Measurements from ENCODE around the gene IFNL1. TPM values are rescaled to one million over a fixed set of nuclear protein-coding genes. Genes with fewer than 3 reads are reported as not detected.

Gene IFNL1
- total and polyA plus RNA-seq, 2 donors (not counting 1 experiment from before 2014, with no cell fraction given), result not detected

GRCh38 chr19:39315933-39316332 lies 19.7 kb downstream of the IFNL1 start:
- intact Hi-C loops (cut with micrococcal nuclease), result no loop called here
- Mint-ChIP-seq H3K27me3 (peaks cover 8% of the 10 kb centered on the region), H3K27ac (no peak overlapping the region), H3K4me3 (no peak overlapping the region), H3K9me3 (ENCODE audit: insufficient read depth) (no peaks in the 10 kb centered on the region), H3K4me1 (peaks cover 12% of the 10 kb centered on the region)
- H3K4me2 ChIP-seq (replicated peaks; ENCODE audit: low read depth, low read length, poor library complexity, severe bottlenecking), result no peak overlapping the region
- peaks cover 5% of the 10 kb centered on the region for H4K20me1 ChIP-seq (ENCODE audit: control insufficient read depth, insufficient read depth, low read length, poor library complexity, severe bottlenecking)
- ATAC-seq (ENCODE audit: low read depth) (no peak), DNase-seq (no peak)
- TF ChIP-seq EZH2 (IDR thresholded peaks at IDR 0.05; ENCODE audit: borderline replicate concordance, insufficient read depth, low read depth, low read length, poor library complexity, severe bottlenecking), result no peak
- TF ChIP-seq CTCF (IDR thresholded peaks at IDR 0.05), result no peak
- no peaks in the 10 kb centered on the region for H3K79me2 ChIP-seq (ENCODE audit: control insufficient read depth, insufficient read depth, low read length)
- ChIA-PET POLR2A (interaction anchor here (0.6 kb wide), 1 partner anchor 77 kb away, joined by 3 read pairs; no protein-coding TSS in a partner anchor), CTCF (interaction anchor here (0.6 kb wide), 2 partner anchors 21 to 249 kb away, joined by 3 to 4 read pairs; no protein-coding TSS in a partner anchor)
- peaks cover 0 to 14% of the 10 kb centered on the region in 2 experiments for H3K36me3 ChIP-seq (replicated peaks in 1 of 2; ENCODE audit: control extremely low read depth in 1 of 2, control insufficient read depth in 1 of 2, extremely low read depth in 1 of 2, insufficient read depth in 2 of 2, low read length in 1 of 2)
- no peaks in the 10 kb centered on the region for H3K9me3 ChIP-seq (ENCODE audit: control extremely low read depth in 1 of 3, control insufficient read depth in 2 of 3, insufficient read depth in 1 of 3, low read length in 2 of 3)
- no peak overlapping the region for H3K27ac ChIP-seq (ENCODE audit: low read length in 2 of 2)
- no peak overlapping the region for H2AFZ ChIP-seq (ENCODE audit: insufficient read depth, low read depth, low read length, poor library complexity, severe bottlenecking)
- no CpG with 5 or more reads among the region's 1 CpG for WGBS (ENCODE audit: insufficient coverage)
- H3K27me3 ChIP-seq (replicated peaks in 1 of 4; ENCODE audit: control extremely low read depth in 1 of 4, control insufficient read depth in 3 of 4, insufficient read depth in 4 of 4, low read length in 3 of 4), result peaks cover 0 to 6% (median 0%) of the 10 kb centered on the region in 4 experiments
- no peak overlapping the region for H3K4me3 ChIP-seq (ENCODE audit: control extremely low read depth in 1 of 5, extremely low read depth in 1 of 5, insufficient read depth in 1 of 5, low read depth in 2 of 5, low read length in 4 of 5)
- H3K9ac ChIP-seq (ENCODE audit: low read length), result no peak overlapping the region
- peaks cover 8 to 9% of the 10 kb centered on the region in 2 donors for H3K4me1 ChIP-seq (ENCODE audit: control insufficient read depth in 2 of 2, insufficient read depth in 2 of 2, low read length in 2 of 2)

- TF ChIP-seq CTCF (IDR thresholded peaks at IDR 0.05) (no peak), EZH2 (IDR thresholded peaks at IDR 0.05; ENCODE audit: borderline replicate concordance, insufficient read depth, low read depth, low read length, poor library complexity, severe bottlenecking) (no peak)
- 96% methylated on average over 4 of the region's 12 CpGs for WGBS (ENCODE audit: insufficient coverage)
- no peak overlapping the region for H3K4me3 Mint-ChIP-seq
- H3K27ac ChIP-seq (ENCODE audit: low read length in 2 of 2), result no peak overlapping the region
- H3K27ac Mint-ChIP-seq, result no peak overlapping the region
- H3K9me3 Mint-ChIP-seq (ENCODE audit: insufficient read depth), result no peaks in the 10 kb centered on the region
- DNase-seq (no peak), ATAC-seq (ENCODE audit: low read depth) (no peak)
- no peaks in the 10 kb centered on the region for H3K9me3 ChIP-seq (ENCODE audit: control extremely low read depth in 1 of 3, control insufficient read depth in 2 of 3, insufficient read depth in 1 of 3, low read length in 2 of 3)
- peaks cover 20% of the 10 kb centered on the region for H3K4me1 Mint-ChIP-seq
- H3K27me3 ChIP-seq (replicated peaks in 1 of 4; ENCODE audit: control extremely low read depth in 1 of 4, control insufficient read depth in 3 of 4, insufficient read depth in 4 of 4, low read length in 3 of 4), result peaks cover 0 to 6% (median 0%) of the 10 kb centered on the region in 4 experiments
- no peak overlapping the region for H3K4me3 ChIP-seq (ENCODE audit: control extremely low read depth in 1 of 5, extremely low read depth in 1 of 5, insufficient read depth in 1 of 5, low read depth in 2 of 5, low read length in 4 of 5)
- no peak overlapping the region for H3K9ac ChIP-seq (ENCODE audit: low read length)
- POLR2A ChIA-PET, result no interaction called here
- peaks cover 8% of the 10 kb centered on the region for H3K27me3 Mint-ChIP-seq
- peaks cover 5% of the 10 kb centered on the region for H4K20me1 ChIP-seq (ENCODE audit: control insufficient read depth, insufficient read depth, low read length, poor library complexity, severe bottlenecking)
- peaks cover 0 to 14% of the 10 kb centered on the region in 2 experiments for H3K36me3 ChIP-seq (replicated peaks in 1 of 2; ENCODE audit: control extremely low read depth in 1 of 2, control insufficient read depth in 1 of 2, extremely low read depth in 1 of 2, insufficient read depth in 2 of 2, low read length in 1 of 2)
- no peaks in the 10 kb centered on the region for H3K79me2 ChIP-seq (ENCODE audit: control insufficient read depth, insufficient read depth, low read length)
- CTCF ChIA-PET, result interaction anchor here (0.9 kb wide), 1 partner anchor 10 kb away, joined by 3 read pairs; no protein-coding TSS in a partner anchor
- no peak overlapping the region for H2AFZ ChIP-seq (ENCODE audit: insufficient read depth, low read depth, low read length, poor library complexity, severe bottlenecking)
- no peak overlapping the region for H3K4me2 ChIP-seq (replicated peaks; ENCODE audit: low read depth, low read length, poor library complexity, severe bottlenecking)
- H3K4me1 ChIP-seq (ENCODE audit: control insufficient read depth in 2 of 2, insufficient read depth in 2 of 2, low read length in 2 of 2), result peaks cover 8 to 13% of the 10 kb centered on the region in 2 donors
- intact Hi-C loops (cut with micrococcal nuclease), result no loop called here
These were observed 20.6 kb downstream of the IFNL1 start for GRCh38 chr19:39316627-39317321.

All from B cell (primary cell).